Thoracic aorta (tissue), 2 donors: ENCODE measurements around the gene PYM1. TPM values are rescaled to one million over a fixed set of nuclear protein-coding genes. Genes with fewer than 3 reads are reported as not detected.

Source experiments
- total RNA-seq, 2 donors: library from RNA; depleted of rRNA; stranded (reverse); fragments of >200 nt; gene quantifications; one replicate each; pipeline versions ENCODE4 v1.1.0 to v1.2.3, GENCODE V29; 2016

Gene PYM1
- total RNA-seq, 2 donors from 2014 or later: 19.0 to 31.6 TPM

Other genes with a start within 250 kb of the PYM1 start
- gene ITGA7, start 220.0 kb downstream of the PYM1 start, total RNA-seq: 100 to 1,000 TPM; 285 to 317 TPM
- 100 to 1,000 TPM; 113 to 117 TPM for gene BLOC1S1, start 211.8 kb downstream of the PYM1 start, total RNA-seq
- gene RDH5, start 207.5 kb downstream of the PYM1 start, total RNA-seq: 10 to 100 TPM; 24.4 to 29.5 TPM
- 100 to 1,000 TPM; 615 to 776 TPM for gene CD63, start 198.9 kb downstream of the PYM1 start, total RNA-seq
- gene GDF11, start 184.8 kb downstream of the PYM1 start, total RNA-seq: 1 to 10 TPM; 3.0 to 9.7 TPM
- 10 to 100 TPM; 39.1 to 49.2 TPM for gene SARNP, start 110.2 kb downstream of the PYM1 start, total RNA-seq
- 10 to 100 TPM; 13.8 to 16.2 TPM for gene ORMDL2, start 109.9 kb downstream of the PYM1 start, total RNA-seq
- 10 to 100 TPM; 27.5 to 39.6 TPM for gene DNAJC14, start 98.3 kb downstream of the PYM1 start, total RNA-seq
- gene MMP19, start 85.0 kb downstream of the PYM1 start, total RNA-seq: 10 to 100 TPM; 72.9 to 85.0 TPM
- 100 to 1,000 TPM in 1 of 2 donors, 10 to 100 TPM in 1; 72.8 to 104 TPM for gene DGKA, start 3.3 kb upstream of the PYM1 start, total RNA-seq
- gene PMEL, start 38.1 kb upstream of the PYM1 start, total RNA-seq: under 1 TPM in 1 of 2 donors, not detected in 1; 0.99 TPM
- 10 to 100 TPM; 18.0 to 32.5 TPM for gene CDK2, start 38.9 kb upstream of the PYM1 start, total RNA-seq
- 10 to 100 TPM; 70.3 to 89.2 TPM for gene RAB5B, start 46.2 kb upstream of the PYM1 start, total RNA-seq
- 10 to 100 TPM; 17.6 to 20.6 TPM for gene SUOX, start 69.4 kb upstream of the PYM1 start, total RNA-seq
- gene IKZF4, start 93.1 kb upstream of the PYM1 start, total RNA-seq: 1 to 10 TPM; 4.5 to 7.6 TPM
- 1,000 to 10,000 TPM in 1 of 2 donors, 100 to 1,000 TPM in 1; 103 to 1,114 TPM for gene RPS26, start 114.0 kb upstream of the PYM1 start, total RNA-seq
- gene ERBB3, start 152.3 kb upstream of the PYM1 start, total RNA-seq: 1 to 10 TPM; 1.1 to 3.2 TPM
- gene PA2G4, start 176.7 kb upstream of the PYM1 start, total RNA-seq: 100 to 1,000 TPM in 1 of 2 donors, 10 to 100 TPM in 1; 53.2 to 111 TPM
- 1,000 to 10,000 TPM in 1 of 2 donors, 100 to 1,000 TPM in 1; 923 to 1,490 TPM for gene RPL41, start 188.7 kb upstream of the PYM1 start, total RNA-seq
- gene ZC3H10, start 190.4 kb upstream of the PYM1 start, total RNA-seq: 1 to 10 TPM; 4.1 to 7.1 TPM
- gene ESYT1, start 200.4 kb upstream of the PYM1 start, total RNA-seq: 100 to 1,000 TPM; 113 to 128 TPM
- gene MYL6B, start 224.7 kb upstream of the PYM1 start, total RNA-seq: 10 to 100 TPM; 17.1 to 19.1 TPM
- gene MYL6, start 230.5 kb upstream of the PYM1 start, total RNA-seq: 1,000 to 10,000 TPM; 1,762 to 3,064 TPM